ENCODE measurements around the gene QSER1.

DNA sequence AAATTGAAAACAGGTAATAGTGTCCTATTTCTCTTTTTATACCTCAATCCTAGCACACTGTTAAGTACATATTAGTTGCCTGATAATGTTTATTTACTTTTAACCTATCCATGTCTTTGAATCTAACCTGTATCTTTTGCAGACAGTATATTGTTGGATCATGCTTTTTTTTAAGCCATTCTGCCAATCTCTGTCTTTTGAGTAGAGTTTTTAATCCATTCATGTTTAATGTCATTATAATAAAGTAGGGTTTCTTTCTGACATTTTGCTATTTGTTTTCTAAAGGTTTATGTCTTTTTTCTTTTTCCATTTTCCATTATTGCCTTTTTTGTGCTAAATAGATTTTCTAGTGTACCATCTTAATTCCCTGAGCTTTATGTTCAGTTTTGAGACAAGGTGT is 99.3 kb downstream of the QSER1 start:
- TF ChIP-seq, protein P1, sequence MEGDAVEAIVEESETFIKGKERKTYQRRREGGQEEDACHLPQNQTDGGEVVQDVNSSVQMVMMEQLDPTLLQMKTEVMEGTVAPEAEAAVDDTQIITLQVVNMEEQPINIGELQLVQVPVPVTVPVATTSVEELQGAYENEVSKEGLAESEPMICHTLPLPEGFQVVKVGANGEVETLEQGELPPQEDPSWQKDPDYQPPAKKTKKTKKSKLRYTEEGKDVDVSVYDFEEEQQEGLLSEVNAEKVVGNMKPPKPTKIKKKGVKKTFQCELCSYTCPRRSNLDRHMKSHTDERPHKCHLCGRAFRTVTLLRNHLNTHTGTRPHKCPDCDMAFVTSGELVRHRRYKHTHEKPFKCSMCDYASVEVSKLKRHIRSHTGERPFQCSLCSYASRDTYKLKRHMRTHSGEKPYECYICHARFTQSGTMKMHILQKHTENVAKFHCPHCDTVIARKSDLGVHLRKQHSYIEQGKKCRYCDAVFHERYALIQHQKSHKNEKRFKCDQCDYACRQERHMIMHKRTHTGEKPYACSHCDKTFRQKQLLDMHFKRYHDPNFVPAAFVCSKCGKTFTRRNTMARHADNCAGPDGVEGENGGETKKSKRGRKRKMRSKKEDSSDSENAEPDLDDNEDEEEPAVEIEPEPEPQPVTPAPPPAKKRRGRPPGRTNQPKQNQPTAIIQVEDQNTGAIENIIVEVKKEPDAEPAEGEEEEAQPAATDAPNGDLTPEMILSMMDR (conservative IDR thresholded peaks at IDR 0.05; ENCODE audit: low read depth, low read length) = no peak
- no peak for TF ChIP-seq EZH2 (IDR thresholded peaks at IDR 0.05; ENCODE audit: borderline replicate concordance, low read depth, low read length, poor library complexity, severe bottlenecking)
